A549 (cell line): ENCODE results near the gene TMEM235. TPM values are rescaled to one million over a fixed set of nuclear protein-coding genes. Genes with fewer than 3 reads are reported as not detected.

ENCODE experiments used
- ATAC-seq, 2 experiments: fragments of 200-7000 bp in 1 of 2; fragments of >200 bp in 1 of 2; cut with Nextera tagmentation in 1 of 2; cut with Tn5 transposase in 1 of 2; 3 replicates each; pipeline versions ENCODE4 v1.8.0 to v1.9.1; 2018 to 2020; ENCODE audit warnings: mild to moderate bottlenecking in 1 of 2, moderate library complexity in 1 of 2
- CTCF ChIA-PET: fragments of 300-600 bp; sonication (Branson Sonifier 250); formaldehyde crosslinking; extraction: SDS; loops from one replicate; lab custom pipeline; 2021; ENCODE audit warnings: antibody characterized with exemption, inconsistent platforms; lab: Yijun Ruan, JAX
- POLR2A ChIA-PET: fragments of 350-600 bp; formaldehyde crosslinking; extraction: SDS; loops from one replicate; lab custom pipeline; 2021; ENCODE audit warnings: antibody characterized with exemption, inconsistent platforms; lab: Yijun Ruan, JAX
- DNase-seq, 2 experiments: peaks; one replicate each; pipeline versions ENCODE4 v3.0.0 to v3.0.0-alpha.2; 2011 to 2016; ENCODE audit warnings: low read depth in 1 of 2, low spot score in 1 of 2
- FAIRE-seq: peaks from 2 replicates; lab custom pipeline; 2011; peaks lifted over from hg19 to GRCh38; lab: Jason Lieb, UNC
- H3K27ac ChIP-seq, 2 experiments: fragments of >200 bp; sonication (Bioruptor Twin); formaldehyde crosslinking; 3 replicates each; pipeline ENCODE4 v1.5.1; 2016 to 2017
- H3K4me1 ChIP-seq: fragments of >200 bp; sonication (Bioruptor Twin); formaldehyde crosslinking; 3 replicates; pipeline ENCODE4 v1.6.1; 2016
- H3K4me2 ChIP-seq: fragments of >200 bp; sonication (Bioruptor Twin); formaldehyde crosslinking; 3 replicates; pipeline ENCODE4 v1.6.1; 2016
- H3K4me3 ChIP-seq: fragments of >200 bp; sonication (Bioruptor Twin); formaldehyde crosslinking; 3 replicates; pipeline ENCODE4 v1.5.1; 2016
- H3K9me3 ChIP-seq: fragments of >200 bp; sonication (Bioruptor Twin); formaldehyde crosslinking; 3 replicates; pipeline ENCODE4 v1.6.1; 2016
- BHLHE40 ChIP-seq: IDR thresholded peaks from 2 replicates; pipeline ENCODE4 v1.6.1; 2012; ENCODE audit warnings: low read depth, low read length, inconsistent platforms
- CBX2 ChIP-seq: fragments of 200-600 bp; sonication (generic); IDR thresholded peaks from 2 replicates; pipeline ENCODE4 v1.6.1; 2016; ENCODE audit warnings: low read depth, mild to moderate bottlenecking, borderline replicate concordance
- EHMT2 ChIP-seq: fragments of 200-600 bp; sonication (generic); IDR thresholded peaks from 2 replicates; pipeline ENCODE4 v1.6.1; 2016; ENCODE audit warnings: antibody characterized with exemption, low read depth, mild to moderate bottlenecking, moderate library complexity
- ELK1 ChIP-seq: fragments of 150-350 bp; IDR thresholded peaks from 2 replicates; pipeline ENCODE4 v1.6.1; 2014; ENCODE audit warnings: low read depth, mild to moderate bottlenecking, low read length
- EP300 ChIP-seq, 2 experiments: fragments of >200 bp; sonication (Bioruptor Twin); formaldehyde crosslinking; IDR thresholded peaks; 2 replicates in 1 of 2; 3 replicates in 1 of 2; pipeline ENCODE4 v1.6.1; 2016 to 2017
- FOSB ChIP-seq: fragments of 250-450 bp; sonication (Bioruptor Pico); IDR thresholded peaks from 2 replicates; pipeline ENCODE4 v1.5.0; 2020; ENCODE audit warnings: mild to moderate bottlenecking, moderate library complexity
- FOSL2 ChIP-seq, 2 experiments: fragments of 450-650 bp in 1 of 2; fragments of >200 bp in 1 of 2; sonication (Bioruptor Twin) in 1 of 2; formaldehyde crosslinking; IDR thresholded peaks; 2 replicates each; pipeline versions ENCODE4 v1.5.0 to v1.6.1; 2016 to 2020; ENCODE audit warnings: mild to moderate bottlenecking in 1 of 2, moderate library complexity in 1 of 2
- GATA3 ChIP-seq: IDR thresholded peaks from 2 replicates; pipeline ENCODE4 v1.6.1; 2012; ENCODE audit warnings: borderline replicate concordance
- HDAC2 ChIP-seq: fragments of 200-600 bp; sonication (generic); IDR thresholded peaks from 2 replicates; pipeline ENCODE4 v1.6.1; 2016
- HEYL ChIP-seq: fragments of 250-450 bp; sonication (Bioruptor Pico); IDR thresholded peaks from 2 replicates; pipeline ENCODE4 v1.8.0; 2021; ENCODE audit warnings: mild to moderate bottlenecking, moderate library complexity
- HOXB13 ChIP-seq: fragments of 250-450 bp; sonication (Bioruptor Pico); IDR thresholded peaks from 2 replicates; pipeline ENCODE4 v1.5.0; 2020; ENCODE audit warnings: low read depth, mild to moderate bottlenecking, moderate library complexity
- HOXB5 ChIP-seq: fragments of 250-450 bp; sonication (Bioruptor Pico); IDR thresholded peaks from 2 replicates; pipeline ENCODE4 v1.5.0; 2020; ENCODE audit warnings: mild to moderate bottlenecking, moderate library complexity
- JUN ChIP-seq, 2 experiments: fragments of >200 bp; sonication (Bioruptor Twin); formaldehyde crosslinking; IDR thresholded peaks; 2 replicates in 1 of 2; 3 replicates in 1 of 2; pipeline ENCODE4 v1.6.1; 2016 to 2017
- KDM1A ChIP-seq: fragments of 200-600 bp; sonication (generic); IDR thresholded peaks from 2 replicates; pipeline ENCODE4 v1.6.1; 2016; ENCODE audit warnings: low read depth, mild to moderate bottlenecking
- MAFK ChIP-seq: fragments of 450-650 bp; IDR thresholded peaks from 2 replicates; pipeline ENCODE4 v1.6.1; 2014; ENCODE audit not compliant: partially characterized antibody
- NFE2L2 ChIP-seq: fragments of 150-350 bp; conservative IDR thresholded peaks from 2 replicates; pipeline ENCODE4 v1.6.1; 2014; ENCODE audit warnings: low read length
- NPAS2 ChIP-seq: fragments of 250-450 bp; sonication (Bioruptor Pico); IDR thresholded peaks from 2 replicates; pipeline ENCODE4 v1.8.0; 2022; ENCODE audit warnings: mild to moderate bottlenecking, moderate library complexity, borderline replicate concordance
- NR3C1 ChIP-seq: fragments of >200 bp; sonication (Bioruptor Twin); formaldehyde crosslinking; IDR thresholded peaks from 3 replicates; pipeline ENCODE4 v1.6.1; 2017
- PHF8 ChIP-seq: fragments of 200-600 bp; sonication (generic); IDR thresholded peaks from 2 replicates; pipeline ENCODE4 v1.6.1; 2016; ENCODE audit warnings: low read depth, mild to moderate bottlenecking, antibody characterized with exemption, moderate library complexity, borderline replicate concordance
- POLR2AphosphoS2 ChIP-seq: conservative IDR thresholded peaks from 2 replicates; pipeline ENCODE4 v1.6.1; 2012; ENCODE audit warnings: low read length, improper control_type of control experiment, inconsistent platforms
- RCOR1 ChIP-seq: fragments of 150-350 bp; IDR thresholded peaks from 2 replicates; pipeline ENCODE4 v1.6.1; 2014; ENCODE audit warnings: antibody characterized with exemption, low read length, low read depth
- REST ChIP-seq: fragments of 200-600 bp; sonication (generic); IDR thresholded peaks from 2 replicates; pipeline ENCODE4 v1.6.1; 2016; ENCODE audit warnings: antibody characterized with exemption, mild to moderate bottlenecking, moderate library complexity
- RFX5 ChIP-seq: fragments of 450-650 bp; IDR thresholded peaks from 2 replicates; pipeline ENCODE4 v1.7.1; 2014; ENCODE audit warnings: antibody characterized with exemption, mild to moderate bottlenecking, moderate library complexity
- ZC3H11A ChIP-seq: fragments of 450-650 bp; IDR thresholded peaks from 2 replicates; pipeline ENCODE4 v1.6.1; 2014; ENCODE audit warnings: antibody characterized with exemption, mild to moderate bottlenecking
- ZFP36 ChIP-seq: fragments of 450-650 bp; IDR thresholded peaks from 2 replicates; pipeline ENCODE4 v1.6.1; 2014; ENCODE audit warnings: borderline replicate concordance; ENCODE audit not compliant: partially characterized antibody
- WGBS: methylation state at CpG from one replicate; pipeline ENCODE4 v1.1.6; 2017; ENCODE audit errors: missing lambda C conversion rate; 5-methylcytosine and 5-hydroxymethylcytosine counted together
- polyA plus RNA-seq, 4 experiments: library from polyadenylated mRNA; depleted of rRNA in 3 of 4; stranded (reverse); fragments of >200 nt; fragmentation: RNase III in 1 of 4; extraction: RNeasy Plus Mini Kit Qiagen cat#74134 plus additional on column Dnase treatment in 1 of 4; gene quantifications; 2 replicates in 3 of 4; 3 replicates in 1 of 4; pipeline ENCODE4 v1.2.3, GENCODE V29; 2011 to 2017
- TF ChIP-seq, protein P1 (sequence below): fragments of >200 bp; sonication (Bioruptor Twin); formaldehyde crosslinking; IDR thresholded peaks from 3 replicates; pipeline ENCODE4 v1.5.1; 2016
- TF ChIP-seq, protein P2 (sequence below): fragments of >200 bp; sonication (Bioruptor Twin); formaldehyde crosslinking; IDR thresholded peaks from 3 replicates; pipeline ENCODE4 v1.6.1; 2016
- TF ChIP-seq, protein P3 (sequence below): fragments of >200 bp; sonication (Bioruptor Twin); formaldehyde crosslinking; IDR thresholded peaks from 2 replicates; pipeline ENCODE4 v1.6.1; 2016

The TMEM235 gene
- polyA plus RNA-seq, 2 of the 4 experiments (the other 2 are of a cell fraction) = not detected

DNA sequence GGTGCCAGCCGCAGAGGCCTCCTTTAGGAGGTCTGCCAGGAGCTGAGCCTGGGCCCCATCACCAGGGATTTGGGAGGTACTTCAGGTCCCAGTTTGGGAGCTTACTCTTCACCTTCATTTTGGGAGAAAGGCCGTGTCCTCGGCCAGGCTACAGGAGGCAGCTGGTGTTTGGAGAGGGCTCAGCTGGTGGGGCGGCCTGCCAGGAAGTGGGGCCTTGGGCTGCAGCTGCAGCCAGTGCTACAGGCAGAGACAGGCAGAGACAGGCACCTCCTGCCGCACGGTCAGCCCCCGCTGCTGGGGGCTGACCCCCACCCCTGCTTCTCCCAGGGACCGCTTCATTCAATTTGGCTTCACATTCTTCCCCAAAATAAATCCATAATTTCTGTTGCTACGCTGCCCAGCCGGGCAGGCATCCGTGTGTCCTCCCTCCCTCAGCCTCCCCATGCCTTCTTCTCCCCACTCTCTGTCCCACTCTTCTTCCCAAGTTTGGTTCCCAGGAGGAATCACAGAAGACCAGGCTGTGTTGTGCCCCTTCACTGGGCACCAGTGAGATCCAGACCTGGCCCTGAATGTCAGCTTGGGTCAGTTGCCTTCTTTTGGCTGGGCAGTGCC is 6.1 kb downstream of the TMEM235 start:
- 75% methylated on average over 10 of the region's 11 CpGs for WGBS
- ChIA-PET POLR2A (no interaction called here), CTCF (interaction anchor here (0.9 to 10.4 kb wide), 6 partner anchors 8 to 220 kb away, joined by 3 to 159 read pairs (median 3); no protein-coding TSS in a partner anchor)
- no peak for ATAC-seq
- Histone ChIP-seq H3K4me1 (no peaks in the 10 kb centered on the region), H3K9me3 (no peaks in the 10 kb centered on the region), H3K4me3 (no peak overlapping the region), H3K27ac (no peak overlapping the region), H3K4me2 (no peak overlapping the region)
- no peak for DNase-seq
- TF ChIP-seq, protein P1, sequence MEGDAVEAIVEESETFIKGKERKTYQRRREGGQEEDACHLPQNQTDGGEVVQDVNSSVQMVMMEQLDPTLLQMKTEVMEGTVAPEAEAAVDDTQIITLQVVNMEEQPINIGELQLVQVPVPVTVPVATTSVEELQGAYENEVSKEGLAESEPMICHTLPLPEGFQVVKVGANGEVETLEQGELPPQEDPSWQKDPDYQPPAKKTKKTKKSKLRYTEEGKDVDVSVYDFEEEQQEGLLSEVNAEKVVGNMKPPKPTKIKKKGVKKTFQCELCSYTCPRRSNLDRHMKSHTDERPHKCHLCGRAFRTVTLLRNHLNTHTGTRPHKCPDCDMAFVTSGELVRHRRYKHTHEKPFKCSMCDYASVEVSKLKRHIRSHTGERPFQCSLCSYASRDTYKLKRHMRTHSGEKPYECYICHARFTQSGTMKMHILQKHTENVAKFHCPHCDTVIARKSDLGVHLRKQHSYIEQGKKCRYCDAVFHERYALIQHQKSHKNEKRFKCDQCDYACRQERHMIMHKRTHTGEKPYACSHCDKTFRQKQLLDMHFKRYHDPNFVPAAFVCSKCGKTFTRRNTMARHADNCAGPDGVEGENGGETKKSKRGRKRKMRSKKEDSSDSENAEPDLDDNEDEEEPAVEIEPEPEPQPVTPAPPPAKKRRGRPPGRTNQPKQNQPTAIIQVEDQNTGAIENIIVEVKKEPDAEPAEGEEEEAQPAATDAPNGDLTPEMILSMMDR = no peak
- no peak for TF ChIP-seq RCOR1
- TF ChIP-seq ZC3H11A = no peak
- no peak for TF ChIP-seq EHMT2
- no peak for TF ChIP-seq ZFP36
- TF ChIP-seq RFX5 = no peak
- TF ChIP-seq PHF8 = no peak
- TF ChIP-seq NPAS2 (CRISPR knock-in tag) = no peak
- no peak for TF ChIP-seq BHLHE40
- no peak for TF ChIP-seq KDM1A
- no peak for TF ChIP-seq HEYL
- no peak for TF ChIP-seq FOSL2 (IDR thresholded peaks at IDR 0.05)
- TF ChIP-seq FOSL2 (CRISPR knock-in tag; IDR thresholded peaks at IDR 0.05) = no peak
- no peak for TF ChIP-seq HOXB5
- no peak for TF ChIP-seq CBX2
- TF ChIP-seq NFE2L2 = no peak
- no peak for TF ChIP-seq JUN (IDR thresholded peaks at IDR 0.05)
- TF ChIP-seq ELK1 = no peak
- no peak for TF ChIP-seq NR3C1
- TF ChIP-seq MAFK = no peak
- no peak for TF ChIP-seq GATA3
- FAIRE-seq = no peak

DNA sequence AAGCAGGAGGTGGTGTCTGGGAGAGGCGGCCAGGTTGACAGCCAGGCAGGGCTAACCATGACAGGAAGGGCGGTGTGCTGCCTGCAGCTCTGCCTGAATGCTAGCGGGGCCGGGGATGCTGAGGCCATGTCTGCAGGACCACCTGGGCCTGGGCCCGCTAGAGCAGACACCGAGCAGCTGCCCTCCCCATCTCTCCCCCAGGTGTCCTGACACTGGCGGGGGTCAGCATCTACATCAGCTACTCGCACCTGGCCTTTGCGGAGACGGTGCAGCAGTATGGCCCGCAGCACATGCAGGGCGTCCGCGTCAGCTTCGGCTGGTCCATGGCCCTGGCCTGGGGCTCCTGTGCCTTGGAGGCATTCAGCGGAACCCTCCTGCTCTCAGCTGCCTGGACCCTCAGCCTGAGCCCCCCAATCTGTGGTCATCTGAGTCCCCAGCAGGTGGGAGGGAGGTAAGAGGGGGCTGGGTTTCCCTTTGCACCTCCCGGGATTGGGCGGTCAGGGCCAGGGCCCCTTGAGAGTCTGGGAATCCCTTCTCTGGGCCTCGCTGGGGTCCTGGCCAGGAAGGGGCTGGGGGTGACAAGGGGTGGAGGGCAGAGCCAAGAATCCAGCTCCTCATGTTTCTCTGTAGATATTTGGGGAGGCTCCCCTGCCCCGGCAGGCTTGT is 7.5 kb downstream of the TMEM235 start:
- CTCF ChIA-PET = interaction anchor here (1.2 to 10.4 kb wide), 5 partner anchors 11 to 222 kb away, joined by 3 to 159 read pairs (median 6); no protein-coding TSS in a partner anchor
- DNase-seq (no peak), ATAC-seq (no peak)
- no peak overlapping the region for H3K4me2 ChIP-seq
- TF ChIP-seq, protein P2, sequence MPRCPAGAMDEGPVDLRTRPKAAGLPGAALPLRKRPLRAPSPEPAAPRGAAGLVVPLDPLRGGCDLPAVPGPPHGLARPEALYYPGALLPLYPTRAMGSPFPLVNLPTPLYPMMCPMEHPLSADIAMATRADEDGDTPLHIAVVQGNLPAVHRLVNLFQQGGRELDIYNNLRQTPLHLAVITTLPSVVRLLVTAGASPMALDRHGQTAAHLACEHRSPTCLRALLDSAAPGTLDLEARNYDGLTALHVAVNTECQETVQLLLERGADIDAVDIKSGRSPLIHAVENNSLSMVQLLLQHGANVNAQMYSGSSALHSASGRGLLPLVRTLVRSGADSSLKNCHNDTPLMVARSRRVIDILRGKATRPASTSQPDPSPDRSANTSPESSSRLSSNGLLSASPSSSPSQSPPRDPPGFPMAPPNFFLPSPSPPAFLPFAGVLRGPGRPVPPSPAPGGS = no peak
- TF ChIP-seq EP300 (IDR thresholded peaks at IDR 0.05) (no peak), HOXB13 (CRISPR knock-in tag) (no peak), PHF8 (no peak), REST (no peak), POLR2AphosphoS2 (no peak), HDAC2 (no peak), FOSB (CRISPR knock-in tag) (no peak)
- TF ChIP-seq, protein P3, sequence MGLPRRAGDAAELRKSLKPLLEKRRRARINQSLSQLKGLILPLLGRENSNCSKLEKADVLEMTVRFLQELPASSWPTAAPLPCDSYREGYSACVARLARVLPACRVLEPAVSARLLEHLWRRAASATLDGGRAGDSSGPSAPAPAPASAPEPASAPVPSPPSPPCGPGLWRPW = no peak
- TF ChIP-seq, all 56 proteins: peak for 0
- 82% methylated on average over 20 of the region's 20 CpGs for whole genome bisulfite sequencing
- Histone ChIP-seq H3K27ac (no peak overlapping the region), H3K9me3 (no peaks in the 10 kb centered on the region), H3K4me3 (no peak overlapping the region), H3K4me1 (no peaks in the 10 kb centered on the region)
- POLR2A ChIA-PET = no interaction called here
- FAIRE-seq = no peak
